Bronchial epithelial cell (primary cell): Measurements from ENCODE around the gene ATP2B2. TPM values are rescaled to one million over a fixed set of nuclear protein-coding genes. Genes with fewer than 3 reads are reported as not detected.

Experiments
- DNase-seq: peaks from one replicate; pipeline ENCODE4 v3.0.0-alpha.2; 2010; ENCODE audit warnings: low read depth
- FAIRE-seq: peaks from 2 replicates; lab custom pipeline; 2011; peaks lifted over from hg19 to GRCh38; lab: Jason Lieb, UNC
- H3K27me3 ChIP-seq: 2 replicates; pipeline ENCODE4 v1.5.1; 2011; ENCODE audit warnings: low read length; ENCODE audit not compliant: control insufficient read depth, insufficient read depth
- H3K36me3 ChIP-seq: 2 replicates; pipeline ENCODE4 v1.5.1; 2011; ENCODE audit warnings: low read length; ENCODE audit not compliant: control insufficient read depth, insufficient read depth
- H3K4me3 ChIP-seq: 2 replicates; pipeline ENCODE4 v1.5.1; 2011; ENCODE audit warnings: mild to moderate bottlenecking, low read depth, low read length, control low read depth
- total RNA-seq: library from RNA; depleted of rRNA; stranded (reverse); fragments of >200 nt; gene quantifications from 2 replicates; pipeline ENCODE4 v1.2.1, GENCODE V29; 2014
- TF ChIP-seq, protein P1 (sequence below): IDR thresholded peaks from 2 replicates; pipeline ENCODE4 v1.5.1; 2011; ENCODE audit warnings: mild to moderate bottlenecking, moderate library complexity, low read length, control low read depth, inconsistent platforms; ENCODE audit not compliant: insufficient read depth, severe bottlenecking

Gene ATP2B2
- total RNA-seq, 1 donor from 2014 or later, result not detected

DNA sequence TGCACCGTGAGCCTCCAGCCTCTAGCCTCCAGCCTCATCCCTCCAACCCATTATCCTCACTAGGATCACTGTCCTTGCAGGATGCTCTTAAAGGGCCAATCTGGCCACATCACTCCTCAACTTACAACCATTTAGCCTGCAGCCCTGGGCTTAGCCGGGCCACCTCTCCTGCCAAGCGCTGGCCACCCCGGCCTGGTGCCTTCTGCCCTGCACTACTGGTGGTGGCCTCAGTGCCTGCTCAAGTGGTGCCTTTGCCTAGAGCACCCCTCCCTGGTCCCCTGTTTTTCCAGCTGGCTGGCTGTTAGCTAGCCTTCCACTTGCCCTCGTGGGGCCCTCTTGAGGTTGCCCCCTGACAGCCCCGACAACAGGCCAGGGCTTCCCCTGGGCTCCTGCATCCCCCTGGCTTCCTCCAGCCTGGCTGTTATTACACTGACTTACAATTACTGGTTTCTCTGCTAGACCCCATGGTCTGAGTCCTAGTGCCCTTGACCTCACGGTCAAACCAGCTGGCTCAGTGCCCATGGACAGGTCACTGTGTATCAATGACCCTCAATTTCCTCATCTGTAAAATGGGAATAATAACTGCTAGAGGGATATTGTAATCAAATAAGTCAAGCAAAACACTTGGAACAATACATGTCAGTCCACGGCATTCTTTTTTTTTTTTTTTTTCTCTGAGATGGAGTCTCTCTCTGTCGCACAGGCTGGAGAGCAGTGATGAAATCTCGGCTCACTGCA, 15.5 kb downstream of the ATP2B2 start:
- H3K27me3 ChIP-seq, result peaks cover 4% of the 10 kb centered on the region
- no peak overlapping the region for H3K4me3 ChIP-seq
- no peak for FAIRE-seq
- DNase-seq, result no peak
- H3K36me3 ChIP-seq, result no peaks in the 10 kb centered on the region
- TF ChIP-seq, protein P1, sequence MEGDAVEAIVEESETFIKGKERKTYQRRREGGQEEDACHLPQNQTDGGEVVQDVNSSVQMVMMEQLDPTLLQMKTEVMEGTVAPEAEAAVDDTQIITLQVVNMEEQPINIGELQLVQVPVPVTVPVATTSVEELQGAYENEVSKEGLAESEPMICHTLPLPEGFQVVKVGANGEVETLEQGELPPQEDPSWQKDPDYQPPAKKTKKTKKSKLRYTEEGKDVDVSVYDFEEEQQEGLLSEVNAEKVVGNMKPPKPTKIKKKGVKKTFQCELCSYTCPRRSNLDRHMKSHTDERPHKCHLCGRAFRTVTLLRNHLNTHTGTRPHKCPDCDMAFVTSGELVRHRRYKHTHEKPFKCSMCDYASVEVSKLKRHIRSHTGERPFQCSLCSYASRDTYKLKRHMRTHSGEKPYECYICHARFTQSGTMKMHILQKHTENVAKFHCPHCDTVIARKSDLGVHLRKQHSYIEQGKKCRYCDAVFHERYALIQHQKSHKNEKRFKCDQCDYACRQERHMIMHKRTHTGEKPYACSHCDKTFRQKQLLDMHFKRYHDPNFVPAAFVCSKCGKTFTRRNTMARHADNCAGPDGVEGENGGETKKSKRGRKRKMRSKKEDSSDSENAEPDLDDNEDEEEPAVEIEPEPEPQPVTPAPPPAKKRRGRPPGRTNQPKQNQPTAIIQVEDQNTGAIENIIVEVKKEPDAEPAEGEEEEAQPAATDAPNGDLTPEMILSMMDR, result no peak

- no peaks in the 10 kb centered on the region for H3K36me3 ChIP-seq
- DNase-seq (no peak), FAIRE-seq (no peak)
- no peak overlapping the region for H3K4me3 ChIP-seq
- TF ChIP-seq, protein P1, result no peak
- H3K27me3 ChIP-seq, result peaks cover 4% of the 10 kb centered on the region
These were observed 17.3 kb downstream of the ATP2B2 start for GRCh38 chr3:10487988-10488633.

DNA sequence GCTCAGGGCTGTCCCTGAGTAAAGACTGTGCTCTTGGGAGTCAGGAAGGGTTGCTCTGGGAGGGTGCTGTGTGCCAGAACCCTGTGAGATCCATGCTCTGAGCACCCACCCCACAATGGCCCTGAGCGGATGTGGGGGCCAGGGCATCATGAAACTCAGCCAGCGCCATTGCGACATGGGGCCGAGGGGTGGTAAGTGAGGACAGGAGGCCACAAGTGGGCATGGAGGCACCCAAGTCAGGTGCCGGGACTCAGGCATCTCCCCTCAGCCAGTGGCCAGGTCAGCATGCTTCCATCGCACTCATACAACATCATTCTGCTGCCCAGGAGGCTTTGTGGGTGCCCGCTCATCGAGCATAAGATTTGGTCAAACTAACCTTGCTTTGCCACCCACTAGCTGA, 19.6 kb downstream of the ATP2B2 start:
- TF ChIP-seq, protein P1, result no peak
- no peak overlapping the region for H3K4me3 ChIP-seq
- peaks cover 1% of the 10 kb centered on the region for H3K27me3 ChIP-seq
- no peaks in the 10 kb centered on the region for H3K36me3 ChIP-seq
- FAIRE-seq, result no peak
- DNase-seq, result no peak

- DNase-seq (no peak), FAIRE-seq (no peak)
- H3K36me3 ChIP-seq, result no peaks in the 10 kb centered on the region
- peaks cover 1% of the 10 kb centered on the region for H3K27me3 ChIP-seq
- H3K4me3 ChIP-seq, result no peak overlapping the region
- TF ChIP-seq, protein P1, result no peak
These were observed 20.0 kb downstream of the ATP2B2 start for GRCh38 chr3:10485380-10485779.

DNA sequence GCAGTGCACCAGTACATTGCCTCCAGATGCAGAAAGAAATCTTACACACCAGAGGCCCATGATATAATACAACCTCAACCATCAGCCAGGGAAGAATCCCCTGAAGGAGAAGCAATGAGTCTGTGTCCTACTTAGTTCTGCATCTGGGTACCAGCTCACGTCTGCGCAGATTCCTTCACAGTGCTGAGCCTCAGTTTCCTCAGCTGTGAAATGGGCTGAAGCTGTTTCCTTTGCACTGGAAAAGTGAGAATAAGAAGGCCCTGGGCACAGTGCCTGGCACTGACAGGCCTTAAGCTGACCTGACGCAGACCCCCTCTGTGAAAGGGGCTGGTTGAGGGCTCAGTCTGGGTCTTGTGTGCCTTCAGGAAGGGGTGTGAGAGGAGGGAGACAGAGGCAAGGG, 20.7 kb downstream of the ATP2B2 start:
- Histone ChIP-seq H3K27me3 (peaks cover 1% of the 10 kb centered on the region), H3K4me3 (no peak overlapping the region), H3K36me3 (no peaks in the 10 kb centered on the region)
- FAIRE-seq (no peak), DNase-seq (no peak)
- TF ChIP-seq, protein P1, result no peak
